Large intestine (tissue), 12 donors: ENCODE data around the gene CRLF1. TPM values are rescaled to one million over a fixed set of nuclear protein-coding genes. Genes with fewer than 3 reads are reported as not detected.

ENCODE experiments used
- DNase-seq, 2 donors: peaks; one replicate each; pipeline versions ENCODE4 v3.0.0 to v3.0.0-alpha.2; 2013
- H3K27ac ChIP-seq: one replicate; pipeline ENCODE4 v1.5.1; 2013; ENCODE audit warnings: low read length
- H3K27me3 ChIP-seq: 2 replicates; pipeline ENCODE4 v1.6.1; 2013; ENCODE audit warnings: low read length; ENCODE audit not compliant: control insufficient read depth, insufficient read depth
- H3K36me3 ChIP-seq: 2 replicates; pipeline ENCODE4 v1.6.1; 2013; ENCODE audit warnings: low read length; ENCODE audit not compliant: control insufficient read depth, insufficient read depth
- H3K4me1 ChIP-seq: one replicate; pipeline ENCODE4 v1.6.1; 2013; ENCODE audit warnings: low read length; ENCODE audit not compliant: control insufficient read depth, insufficient read depth
- H3K4me3 ChIP-seq: one replicate; pipeline ENCODE4 v1.5.1; 2013; ENCODE audit warnings: low read length
- H3K9me3 ChIP-seq: one replicate; pipeline ENCODE4 v1.6.1; 2013; ENCODE audit warnings: mild to moderate bottlenecking, low read depth, low read length, moderate library complexity; ENCODE audit not compliant: control insufficient read depth
- WGBS: methylation state at CpG from one replicate; pipeline ENCODE4 v1.1.5; 2013; ENCODE audit warnings: low lambda C conversion rate; ENCODE audit not compliant: insufficient coverage; 5-methylcytosine and 5-hydroxymethylcytosine counted together
- long read RNA-seq, 11 donors: transcript quantifications; one replicate each; lab custom pipeline, GENCODE V29; 2026
- polyA plus RNA-seq: library from polyadenylated mRNA; unstranded; fragments of 120-200 nt; gene quantifications from one replicate; pipeline ENCODE4 v1.2.1, GENCODE V29; 2013

The CRLF1 gene
- polyA plus RNA-seq, result 3.2 TPM
- long read RNA-seq, donor 1, result 0 reads
- long read RNA-seq, donor 2, partial matches to known transcripts, result 684 of 1,915 reads
- long read RNA-seq, donor 2, other reads (novel, unspliced or antisense), result 1,231 of 1,915 reads
- long read RNA-seq, donor 3, result 0 reads
- long read RNA-seq, donor 4, result 0 reads
- long read RNA-seq, donor 5, result 0 reads
- long read RNA-seq, donor 6, partial matches to known transcripts, result 0 of 1 reads
- long read RNA-seq, donor 6, other reads (novel, unspliced or antisense), result 0 of 1 reads
- long read RNA-seq, donor 7, partial matches to known transcripts, result 466 of 994 reads
- long read RNA-seq, donor 7, other reads (novel, unspliced or antisense), result 527 of 994 reads
- long read RNA-seq, donor 8, result 0 reads
- long read RNA-seq, donor 9, result 0 reads
- long read RNA-seq, donor 10, partial matches to known transcripts, result 5 of 11 reads
- long read RNA-seq, donor 10, other reads (novel, unspliced or antisense), result 6 of 11 reads
- long read RNA-seq, donor 11, partial matches to known transcripts, result 70 of 116 reads
- long read RNA-seq, donor 11, other reads (novel, unspliced or antisense), result 46 of 116 reads

- no peak for DNase-seq
- WGBS, result no CpG with 5 or more reads among the region's 116 CpGs
- Histone ChIP-seq H3K4me1 (peaks cover 10% of the 10 kb centered on the region), H3K27me3 (peaks cover 93% of the 10 kb centered on the region), H3K9me3 (peaks cover 17% of the 10 kb centered on the region), H3K36me3 (no peaks in the 10 kb centered on the region), H3K4me3 (no peak within 1 kb of the TSS), H3K27ac (no peak within 1 kb of the TSS)
These were observed at the start of gene CRLF1 for GRCh38 chr19:18606281-18607225. Gene CRLF1, minus strand, starts transcription at chr19:18606799. Its CDS starts 143 bp downstream, at chr19:18606656.

- Histone ChIP-seq H3K27ac (no peak overlapping the region), H3K9me3 (no peaks in the 10 kb centered on the region), H3K4me3 (no peak overlapping the region), H3K4me1 (peaks cover 5% of the 10 kb centered on the region), H3K36me3 (no peaks in the 10 kb centered on the region), H3K27me3 (no peaks in the 10 kb centered on the region)
- WGBS, result no CpG with 5 or more reads among the region's 13 CpGs
- no peak for DNase-seq
These were observed 48.7 kb upstream of the CRLF1 start for GRCh38 chr19:18655173-18655844.

GRCh38 chr19:18654469-18654868 lies 47.9 kb upstream of the CRLF1 start:
- H3K27me3 ChIP-seq, result no peaks in the 10 kb centered on the region
- H3K27ac ChIP-seq, result no peak overlapping the region
- 100% methylated on average over 6 of the region's 7 CpGs for WGBS
- no peak for DNase-seq
- H3K4me1 ChIP-seq, result peaks cover 5% of the 10 kb centered on the region
- H3K4me3 ChIP-seq, result no peak overlapping the region
- no peaks in the 10 kb centered on the region for H3K9me3 ChIP-seq
- no peaks in the 10 kb centered on the region for H3K36me3 ChIP-seq

GRCh38 chr19:18653853-18654252 lies 47.3 kb upstream of the CRLF1 start:
- Histone ChIP-seq H3K36me3 (no peaks in the 10 kb centered on the region), H3K4me1 (peaks cover 10% of the 10 kb centered on the region), H3K9me3 (no peaks in the 10 kb centered on the region), H3K4me3 (no peak overlapping the region), H3K27ac (no peak overlapping the region), H3K27me3 (no peaks in the 10 kb centered on the region)
- no CpG with 5 or more reads among the region's 1 CpG for WGBS
- no peak for DNase-seq

- no peaks in the 10 kb centered on the region for H3K9me3 ChIP-seq
- peaks cover 8% of the 10 kb centered on the region for H3K4me1 ChIP-seq
- no peaks in the 10 kb centered on the region for H3K36me3 ChIP-seq
- no peak for DNase-seq
- no CpG with 5 or more reads among the region's 6 CpGs for WGBS
- no peaks in the 10 kb centered on the region for H3K27me3 ChIP-seq
- no peak overlapping the region for H3K4me3 ChIP-seq
- no peak overlapping the region for H3K27ac ChIP-seq
These were observed 45.1 kb upstream of the CRLF1 start for GRCh38 chr19:18651733-18652132.

- no CpG with 5 or more reads among the region's 1 CpG for WGBS
- DNase-seq, result no peak
- Histone ChIP-seq H3K4me3 (no peak overlapping the region), H3K27ac (no peak overlapping the region), H3K27me3 (no peaks in the 10 kb centered on the region), H3K9me3 (no peaks in the 10 kb centered on the region), H3K4me1 (peaks cover 8% of the 10 kb centered on the region), H3K36me3 (no peaks in the 10 kb centered on the region)
These were observed 44.7 kb upstream of the CRLF1 start for GRCh38 chr19:18651300-18651699.

- WGBS, result no CpG with 5 or more reads among the region's 34 CpGs
- Histone ChIP-seq H3K4me1 (peaks cover 8% of the 10 kb centered on the region), H3K27me3 (no peaks in the 10 kb centered on the region), H3K9me3 (no peaks in the 10 kb centered on the region), H3K27ac (no peak overlapping the region), H3K4me3 (no peak overlapping the region), H3K36me3 (no peaks in the 10 kb centered on the region)
- DNase-seq, result no peak
These were observed 44.0 kb upstream of the CRLF1 start for GRCh38 chr19:18650468-18651041.

GRCh38 chr19:18650021-18650390 lies 43.4 kb upstream of the CRLF1 start:
- WGBS, result no CpG with 5 or more reads among the region's 17 CpGs

GRCh38 chr19:18649371-18650020 lies 42.9 kb upstream of the CRLF1 start:
- no peaks in the 10 kb centered on the region for H3K36me3 ChIP-seq
- H3K4me1 ChIP-seq, result peaks cover 8% of the 10 kb centered on the region
- peak in 1 of 2 donors; percentile 37 for DNase-seq
- no CpG with 5 or more reads among the region's 25 CpGs for WGBS
- no peaks in the 10 kb centered on the region for H3K27me3 ChIP-seq
- H3K9me3 ChIP-seq, result no peaks in the 10 kb centered on the region
- H3K27ac ChIP-seq, result no peak overlapping the region
- H3K4me3 ChIP-seq, result no peak overlapping the region

More at GRCh38 chr19:18650021-18650390, 43.4 kb upstream of the CRLF1 start:
- Histone ChIP-seq H3K4me3 (no peak overlapping the region), H3K9me3 (no peaks in the 10 kb centered on the region), H3K27me3 (no peaks in the 10 kb centered on the region), H3K27ac (no peak overlapping the region), H3K36me3 (no peaks in the 10 kb centered on the region), H3K4me1 (peaks cover 8% of the 10 kb centered on the region)
- DNase-seq, result no peak
